ENCODE measurements around the gene CNTFR. TPM values are rescaled to one million over a fixed set of nuclear protein-coding genes. Genes with fewer than 3 reads are reported as not detected.

CNTFR gene
- total and polyA plus RNA-seq, 2 experiments from 2014 or later, result 0.73 to 1.9 TPM

- Mint-ChIP-seq H3K27me3 (ENCODE audit: insufficient read depth, low read depth, poor library complexity) (peaks cover 20% of the 10 kb centered on the region), H3K4me3 (no peak overlapping the region), H3K27ac (no peak overlapping the region), H3K4me1 (peaks cover 38% of the 10 kb centered on the region), H3K9me3 (no peaks in the 10 kb centered on the region), H3K36me3 (ENCODE audit: low read depth) (no peaks in the 10 kb centered on the region)
- H3K27ac ChIP-seq (ENCODE audit: low read depth), result no peak overlapping the region
- no peak overlapping the region for H2AFZ ChIP-seq
- H3K79me2 ChIP-seq (replicated peaks; ENCODE audit: insufficient read depth), result no peaks in the 10 kb centered on the region
- H3K9me2 ChIP-seq (ENCODE audit: insufficient read depth), result no peaks in the 10 kb centered on the region
- H3K4me2 ChIP-seq, result no peak overlapping the region
- peaks cover 29% of the 10 kb centered on the region for H3K4me1 ChIP-seq (ENCODE audit: insufficient read depth)
- H3F3A ChIP-seq (replicated peaks; ENCODE audit: low read depth), result no peaks in the 10 kb centered on the region
- H3K36me3 ChIP-seq (ENCODE audit: insufficient read depth), result no peaks in the 10 kb centered on the region
- H3K4me3 ChIP-seq, result no peak overlapping the region
- no peaks in the 10 kb centered on the region for H4K20me1 ChIP-seq (replicated peaks; ENCODE audit: insufficient read depth)
- TF ChIP-seq CTCF (conservative IDR thresholded peaks at IDR 0.05; ENCODE audit: low read depth in 2 of 2), result no peak
- TF ChIP-seq JUNB (IDR thresholded peaks at IDR 0.05; ENCODE audit: unreplicated experiment), result no peak
- TF ChIP-seq ZNF462 (CRISPR knock-in tag; IDR thresholded peaks at IDR 0.05), result no peak
- no peak for TF ChIP-seq EZH2phosphoT487 (IDR thresholded peaks at IDR 0.05; ENCODE audit: unreplicated experiment)
- TF ChIP-seq REST (IDR thresholded peaks at IDR 0.05; ENCODE audit: unreplicated experiment), result no peak
- TF ChIP-seq CREB1 (CRISPR knock-in tag; IDR thresholded peaks at IDR 0.05; ENCODE audit: low read depth), result no peak
- no peak for TF ChIP-seq POLR2AphosphoS5 (IDR thresholded peaks at IDR 0.05; ENCODE audit: low read depth)
- TF ChIP-seq ZNF114 (CRISPR knock-in tag; IDR thresholded peaks at IDR 0.05), result no peak
- TF ChIP-seq STAT1 (IDR thresholded peaks at IDR 0.05; ENCODE audit: unreplicated experiment), result no peak
- no peak for TF ChIP-seq NANOG (IDR thresholded peaks at IDR 0.05; ENCODE audit: borderline replicate concordance)
- no peak for TF ChIP-seq EZH2 (IDR thresholded peaks at IDR 0.05; ENCODE audit: low read depth, unreplicated experiment)
- no peak for TF ChIP-seq ZNF331 (CRISPR knock-in tag; IDR thresholded peaks at IDR 0.05; ENCODE audit: low read depth)
- no peak for TF ChIP-seq ETS1 (IDR thresholded peaks at IDR 0.05)
- no peak for ATAC-seq
- DNase-seq (ENCODE audit: low spot score), result no peak
- H3K27me3 ChIP-seq (ENCODE audit: insufficient read depth), result no peaks in the 10 kb centered on the region
Measured at GRCh38 chr9:34555500-34555899, 34.0 kb downstream of the CNTFR start.

Data from GM23338 (cell line).